ENCODE results near the gene ZBTB39.

DNA sequence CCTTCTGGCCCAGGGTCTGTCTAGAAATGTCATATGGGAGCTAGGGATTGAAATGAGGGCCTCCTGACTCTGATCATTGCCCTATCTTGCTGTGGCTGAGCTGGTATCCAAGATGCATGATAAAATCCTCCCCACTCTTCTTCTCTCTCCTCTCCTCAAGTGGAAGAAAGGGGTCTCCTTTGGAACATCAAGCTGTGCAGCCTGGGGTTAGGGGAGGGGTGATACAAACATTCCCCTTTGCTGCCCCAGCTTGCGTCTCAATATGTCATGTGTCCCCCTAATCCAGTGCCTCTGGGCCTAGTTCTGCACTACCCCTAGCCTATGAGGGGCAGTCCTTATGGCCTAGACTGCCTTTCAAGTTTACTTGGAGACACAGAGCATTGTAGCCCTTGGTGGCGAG is 57.5 kb downstream of the ZBTB39 start:
- TF ChIP-seq, protein P1, sequence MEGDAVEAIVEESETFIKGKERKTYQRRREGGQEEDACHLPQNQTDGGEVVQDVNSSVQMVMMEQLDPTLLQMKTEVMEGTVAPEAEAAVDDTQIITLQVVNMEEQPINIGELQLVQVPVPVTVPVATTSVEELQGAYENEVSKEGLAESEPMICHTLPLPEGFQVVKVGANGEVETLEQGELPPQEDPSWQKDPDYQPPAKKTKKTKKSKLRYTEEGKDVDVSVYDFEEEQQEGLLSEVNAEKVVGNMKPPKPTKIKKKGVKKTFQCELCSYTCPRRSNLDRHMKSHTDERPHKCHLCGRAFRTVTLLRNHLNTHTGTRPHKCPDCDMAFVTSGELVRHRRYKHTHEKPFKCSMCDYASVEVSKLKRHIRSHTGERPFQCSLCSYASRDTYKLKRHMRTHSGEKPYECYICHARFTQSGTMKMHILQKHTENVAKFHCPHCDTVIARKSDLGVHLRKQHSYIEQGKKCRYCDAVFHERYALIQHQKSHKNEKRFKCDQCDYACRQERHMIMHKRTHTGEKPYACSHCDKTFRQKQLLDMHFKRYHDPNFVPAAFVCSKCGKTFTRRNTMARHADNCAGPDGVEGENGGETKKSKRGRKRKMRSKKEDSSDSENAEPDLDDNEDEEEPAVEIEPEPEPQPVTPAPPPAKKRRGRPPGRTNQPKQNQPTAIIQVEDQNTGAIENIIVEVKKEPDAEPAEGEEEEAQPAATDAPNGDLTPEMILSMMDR (IDR thresholded peaks at IDR 0.05; ENCODE audit: insufficient read depth, low read length), result no peak
- TF ChIP-seq, protein P2, sequence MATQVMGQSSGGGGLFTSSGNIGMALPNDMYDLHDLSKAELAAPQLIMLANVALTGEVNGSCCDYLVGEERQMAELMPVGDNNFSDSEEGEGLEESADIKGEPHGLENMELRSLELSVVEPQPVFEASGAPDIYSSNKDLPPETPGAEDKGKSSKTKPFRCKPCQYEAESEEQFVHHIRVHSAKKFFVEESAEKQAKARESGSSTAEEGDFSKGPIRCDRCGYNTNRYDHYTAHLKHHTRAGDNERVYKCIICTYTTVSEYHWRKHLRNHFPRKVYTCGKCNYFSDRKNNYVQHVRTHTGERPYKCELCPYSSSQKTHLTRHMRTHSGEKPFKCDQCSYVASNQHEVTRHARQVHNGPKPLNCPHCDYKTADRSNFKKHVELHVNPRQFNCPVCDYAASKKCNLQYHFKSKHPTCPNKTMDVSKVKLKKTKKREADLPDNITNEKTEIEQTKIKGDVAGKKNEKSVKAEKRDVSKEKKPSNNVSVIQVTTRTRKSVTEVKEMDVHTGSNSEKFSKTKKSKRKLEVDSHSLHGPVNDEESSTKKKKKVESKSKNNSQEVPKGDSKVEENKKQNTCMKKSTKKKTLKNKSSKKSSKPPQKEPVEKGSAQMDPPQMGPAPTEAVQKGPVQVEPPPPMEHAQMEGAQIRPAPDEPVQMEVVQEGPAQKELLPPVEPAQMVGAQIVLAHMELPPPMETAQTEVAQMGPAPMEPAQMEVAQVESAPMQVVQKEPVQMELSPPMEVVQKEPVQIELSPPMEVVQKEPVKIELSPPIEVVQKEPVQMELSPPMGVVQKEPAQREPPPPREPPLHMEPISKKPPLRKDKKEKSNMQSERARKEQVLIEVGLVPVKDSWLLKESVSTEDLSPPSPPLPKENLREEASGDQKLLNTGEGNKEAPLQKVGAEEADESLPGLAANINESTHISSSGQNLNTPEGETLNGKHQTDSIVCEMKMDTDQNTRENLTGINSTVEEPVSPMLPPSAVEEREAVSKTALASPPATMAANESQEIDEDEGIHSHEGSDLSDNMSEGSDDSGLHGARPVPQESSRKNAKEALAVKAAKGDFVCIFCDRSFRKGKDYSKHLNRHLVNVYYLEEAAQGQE (IDR thresholded peaks at IDR 0.05; ENCODE audit: insufficient replicate concordance, low read depth), result no peak
- TF ChIP-seq GABPA (IDR thresholded peaks at IDR 0.05; ENCODE audit: low read depth), result no peak
